Activated B cell treated with CpG ODN at 0.5 μM for 24 hours (primary cell): ENCODE measurements around the gene HAUS7. TPM values are rescaled to one million over a fixed set of nuclear protein-coding genes. Genes with fewer than 3 reads are reported as not detected.

Source experiments
- ATAC-seq: fragments of 200-7000 bp; cut with Tn5 transposase; one replicate; pipeline ENCODE4 v1.10.0; 2021; ENCODE audit warnings: low read depth, mild to moderate bottlenecking, moderate library complexity
- CTCF ChIA-PET: fragments of 350-600 bp; sonication (Branson Sonifier 250); formaldehyde crosslinking; loops from one replicate; lab custom pipeline; 2021; ENCODE audit warnings: antibody characterized with exemption; lab: Charles Lee
- POLR2A ChIA-PET: fragments of 350-600 bp; sonication (Branson Sonifier 250); formaldehyde crosslinking; loops from one replicate; lab custom pipeline; 2021; ENCODE audit warnings: antibody characterized with exemption; lab: Charles Lee
- DNase-seq: peaks from one replicate; pipeline ENCODE4 v3.0.0; 2022
- H3K27ac Mint-ChIP-seq: one replicate; pipeline ENCODE4 v1.8.0; 2020; ENCODE audit warnings: mixed read lengths
- H3K27me3 Mint-ChIP-seq: one replicate; pipeline ENCODE4 v1.8.0; 2021; ENCODE audit warnings: mixed read lengths
- H3K36me3 Mint-ChIP-seq: one replicate; pipeline ENCODE4 v1.8.0; 2021; ENCODE audit warnings: low read depth, mixed read lengths
- H3K4me1 Mint-ChIP-seq: one replicate; pipeline ENCODE4 v1.8.0; 2021; ENCODE audit warnings: mixed read lengths
- H3K4me3 Mint-ChIP-seq: one replicate; pipeline ENCODE4 v1.8.0; 2020; ENCODE audit warnings: mild to moderate bottlenecking, mixed read lengths
- H3K9me3 Mint-ChIP-seq: one replicate; pipeline ENCODE4 v1.8.0; 2020; ENCODE audit warnings: mixed read lengths
- intact Hi-C: fragments of 100-400 bp; cut with micrococcal nuclease; formaldehyde crosslinking; loops from one replicate; pipeline ENCODE4 v1.15.1; 2024
- total RNA-seq: library from RNA; stranded (reverse); gene quantifications from 2 replicates; pipeline ENCODE4 v1.2.3, GENCODE V29; 2022
- TF ChIP-seq, protein P1 (sequence below): fragments of 200-600 bp; IDR thresholded peaks from one replicate; pipeline ENCODE4 v1.8.0; 2022; ENCODE audit warnings: antibody characterized with exemption, mild to moderate bottlenecking

Gene HAUS7
- total RNA-seq, 1 donor from 2014 or later, result 39.2 TPM

DNA sequence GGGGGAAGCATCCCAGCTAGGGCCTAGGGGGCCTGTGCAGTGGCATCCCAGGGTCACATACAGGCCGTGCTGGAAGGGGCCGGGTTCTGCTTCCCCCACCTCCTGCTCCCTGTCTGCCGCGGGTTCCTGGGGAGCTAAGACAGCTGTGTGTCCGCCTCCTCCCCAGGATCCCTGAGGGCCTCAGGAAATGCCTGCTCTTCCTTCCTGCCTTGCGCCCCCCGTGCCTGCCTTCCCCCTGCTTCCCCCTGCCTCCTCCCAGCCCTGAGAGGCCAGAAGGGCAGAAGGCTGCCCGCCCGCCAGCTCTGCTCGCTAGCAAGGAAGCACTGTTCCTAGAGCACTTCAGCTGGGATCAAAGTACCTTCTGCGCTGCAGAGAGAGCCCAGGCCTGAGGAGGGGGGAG is 21.5 kb upstream of the HAUS7 start:
- CTCF ChIA-PET, result no interaction called here
- ATAC-seq (no peak), DNase-seq (no peak)
- TF ChIP-seq, protein P1, sequence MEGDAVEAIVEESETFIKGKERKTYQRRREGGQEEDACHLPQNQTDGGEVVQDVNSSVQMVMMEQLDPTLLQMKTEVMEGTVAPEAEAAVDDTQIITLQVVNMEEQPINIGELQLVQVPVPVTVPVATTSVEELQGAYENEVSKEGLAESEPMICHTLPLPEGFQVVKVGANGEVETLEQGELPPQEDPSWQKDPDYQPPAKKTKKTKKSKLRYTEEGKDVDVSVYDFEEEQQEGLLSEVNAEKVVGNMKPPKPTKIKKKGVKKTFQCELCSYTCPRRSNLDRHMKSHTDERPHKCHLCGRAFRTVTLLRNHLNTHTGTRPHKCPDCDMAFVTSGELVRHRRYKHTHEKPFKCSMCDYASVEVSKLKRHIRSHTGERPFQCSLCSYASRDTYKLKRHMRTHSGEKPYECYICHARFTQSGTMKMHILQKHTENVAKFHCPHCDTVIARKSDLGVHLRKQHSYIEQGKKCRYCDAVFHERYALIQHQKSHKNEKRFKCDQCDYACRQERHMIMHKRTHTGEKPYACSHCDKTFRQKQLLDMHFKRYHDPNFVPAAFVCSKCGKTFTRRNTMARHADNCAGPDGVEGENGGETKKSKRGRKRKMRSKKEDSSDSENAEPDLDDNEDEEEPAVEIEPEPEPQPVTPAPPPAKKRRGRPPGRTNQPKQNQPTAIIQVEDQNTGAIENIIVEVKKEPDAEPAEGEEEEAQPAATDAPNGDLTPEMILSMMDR, result no peak
- intact Hi-C loops, result no loop called here
- POLR2A ChIA-PET, result no interaction called here
- Mint-ChIP-seq H3K27me3 (no peaks in the 10 kb centered on the region), H3K27ac (no peak overlapping the region), H3K36me3 (no peaks in the 10 kb centered on the region), H3K9me3 (no peaks in the 10 kb centered on the region), H3K4me3 (no peak overlapping the region), H3K4me1 (no peaks in the 10 kb centered on the region)

DNA sequence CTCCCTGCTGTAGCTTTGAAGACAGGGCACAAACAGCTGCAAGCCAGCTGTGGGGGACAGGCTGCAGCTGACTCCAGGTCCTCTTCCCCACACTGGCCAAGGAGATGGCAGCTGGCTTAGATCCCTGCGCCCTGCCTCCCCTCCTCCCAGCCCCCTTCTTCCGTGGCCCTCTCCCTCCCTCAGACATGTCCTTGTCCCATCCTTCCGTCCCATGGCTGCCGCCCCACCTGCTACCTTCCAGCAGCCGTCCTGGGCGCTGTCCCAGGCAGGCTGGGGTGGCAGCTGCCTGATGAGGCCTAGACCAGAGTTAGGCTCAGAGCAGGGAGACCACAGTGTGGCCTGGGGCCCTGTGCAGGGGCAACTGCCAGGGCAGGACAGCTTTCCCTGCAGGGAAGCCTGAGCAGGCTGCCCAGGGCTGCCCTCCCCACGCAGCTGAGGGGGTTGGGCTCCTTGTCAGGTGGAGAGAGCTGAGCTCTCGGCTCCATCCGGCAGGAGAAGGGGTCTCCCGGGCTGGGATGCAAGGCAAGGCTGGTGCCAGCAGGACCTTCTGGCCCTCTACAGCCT is 21.1 kb upstream of the HAUS7 start:
- peaks cover 1% of the 10 kb centered on the region for H3K27me3 Mint-ChIP-seq
- TF ChIP-seq, protein P1, result no peak
- CTCF ChIA-PET, result no interaction called here
- H3K36me3 Mint-ChIP-seq, result no peaks in the 10 kb centered on the region
- no peaks in the 10 kb centered on the region for H3K9me3 Mint-ChIP-seq
- no peak for ATAC-seq
- no peaks in the 10 kb centered on the region for H3K4me1 Mint-ChIP-seq
- no peak for DNase-seq
- POLR2A ChIA-PET, result no interaction called here
- H3K4me3 Mint-ChIP-seq, result no peak overlapping the region
- no peak overlapping the region for H3K27ac Mint-ChIP-seq
- intact Hi-C loops, result no loop called here

DNA sequence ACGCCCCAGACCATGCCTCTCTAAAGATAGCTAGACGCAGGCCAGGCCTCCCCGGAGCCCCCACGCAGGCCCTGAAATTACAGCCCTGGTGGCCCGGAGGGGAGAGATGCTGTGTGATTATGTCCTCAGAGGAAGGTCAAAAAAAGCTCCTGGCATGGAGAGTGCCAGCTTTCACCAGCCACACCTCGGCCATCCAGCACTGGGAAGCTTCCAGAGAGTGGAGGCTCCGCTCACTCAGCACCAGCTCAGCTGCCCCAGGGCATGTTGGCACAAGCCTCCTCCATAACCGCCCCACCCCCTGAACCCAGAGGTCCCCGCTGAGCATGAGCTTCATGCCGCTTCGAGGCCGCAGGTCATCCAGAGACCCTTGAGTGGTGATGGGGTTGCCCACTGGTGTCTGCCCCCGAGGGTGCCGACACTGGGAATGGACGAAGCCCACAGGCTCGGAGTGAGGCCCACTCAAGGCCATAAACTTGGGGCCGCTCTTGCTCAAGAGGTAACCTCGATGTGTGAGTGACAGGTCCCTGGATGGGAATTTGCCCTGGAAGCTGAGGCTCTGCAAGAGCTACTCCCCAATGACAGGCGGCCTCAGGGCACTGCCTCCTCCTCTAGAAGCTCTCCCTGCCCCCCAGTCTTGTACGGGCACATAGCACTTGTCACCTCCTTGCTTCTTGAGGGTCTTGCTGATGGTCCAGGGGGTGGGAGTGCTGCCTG is 20.0 kb upstream of the HAUS7 start:
- H3K4me1 Mint-ChIP-seq, result no peaks in the 10 kb centered on the region
- H3K36me3 Mint-ChIP-seq, result no peaks in the 10 kb centered on the region
- peaks cover 2% of the 10 kb centered on the region for H3K27me3 Mint-ChIP-seq
- ChIA-PET POLR2A (no interaction called here), CTCF (no interaction called here)
- intact Hi-C loops, result no loop called here
- no peak overlapping the region for H3K27ac Mint-ChIP-seq
- TF ChIP-seq, protein P1, result no peak
- H3K4me3 Mint-ChIP-seq, result no peak overlapping the region
- H3K9me3 Mint-ChIP-seq, result no peaks in the 10 kb centered on the region
- no peak for DNase-seq
- no peak for ATAC-seq

DNA sequence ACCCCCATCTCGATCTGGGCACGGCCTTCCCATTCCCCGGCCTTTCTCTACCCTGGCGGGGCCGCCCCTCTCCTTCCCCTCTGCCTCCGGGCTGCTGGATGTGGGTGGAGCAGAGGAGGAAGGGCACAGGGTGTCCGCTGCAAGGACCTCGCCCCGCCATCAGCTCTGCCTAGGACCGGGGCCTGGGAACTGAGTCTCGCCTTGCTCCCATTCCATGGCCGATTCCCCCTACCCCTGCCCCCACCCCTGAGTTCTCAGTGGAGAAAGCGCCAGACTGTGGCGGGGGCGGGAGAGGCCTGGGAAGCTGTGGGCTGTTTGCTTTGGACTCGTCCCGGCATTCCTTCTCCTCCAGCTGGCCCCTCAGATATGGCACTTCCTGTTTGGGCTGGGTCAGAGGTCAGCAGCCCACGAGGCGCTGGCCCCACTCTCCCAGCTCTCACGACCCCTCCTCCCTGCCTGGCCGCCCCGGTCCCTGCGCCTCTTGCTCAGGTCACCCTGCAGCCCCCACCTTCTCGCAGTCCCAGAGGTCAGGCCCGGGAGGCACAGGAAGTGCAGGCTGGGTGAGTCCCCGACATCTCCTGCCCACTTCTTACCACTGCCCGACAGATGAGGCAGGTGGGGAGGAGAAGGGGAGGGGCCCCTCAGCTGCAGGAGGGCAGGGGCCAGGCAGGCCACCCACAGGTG is 18.0 kb upstream of the HAUS7 start:
- Mint-ChIP-seq H3K36me3 (no peaks in the 10 kb centered on the region), H3K27ac (no peak overlapping the region), H3K4me1 (no peaks in the 10 kb centered on the region), H3K4me3 (no peak overlapping the region), H3K27me3 (peaks cover 2% of the 10 kb centered on the region), H3K9me3 (no peaks in the 10 kb centered on the region)
- intact Hi-C loops, result no loop called here
- DNase-seq (no peak), ATAC-seq (no peak)
- ChIA-PET POLR2A (no interaction called here), CTCF (no interaction called here)
- TF ChIP-seq, protein P1, result no peak

DNA sequence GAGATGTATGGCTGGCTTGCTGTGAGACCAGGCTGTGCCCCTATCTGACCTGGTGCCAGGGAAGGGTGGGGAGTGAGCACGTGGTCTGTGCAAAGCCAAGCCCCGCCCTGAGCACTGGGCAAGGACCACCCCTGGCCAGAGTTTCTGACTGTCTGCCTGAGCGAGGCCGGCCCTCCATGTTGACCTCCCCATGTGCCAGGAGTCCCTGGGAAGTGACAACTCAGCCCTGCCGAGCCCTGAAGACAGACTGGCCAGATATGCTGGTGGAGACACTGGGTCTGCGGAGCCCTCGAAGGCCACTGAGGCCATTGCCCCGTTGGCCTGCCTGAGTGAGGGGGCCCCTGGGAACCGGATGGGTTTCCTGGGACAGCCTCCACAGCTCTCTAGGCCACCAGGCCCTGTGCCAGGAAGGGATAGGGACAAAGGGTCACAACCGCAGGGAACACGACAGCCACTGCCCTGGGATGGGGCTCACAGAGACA is 17.3 kb upstream of the HAUS7 start:
- no peaks in the 10 kb centered on the region for H3K36me3 Mint-ChIP-seq
- POLR2A ChIA-PET, result no interaction called here
- no peak overlapping the region for H3K4me3 Mint-ChIP-seq
- intact Hi-C loops, result no loop called here
- TF ChIP-seq, protein P1, result no peak
- no peak overlapping the region for H3K27ac Mint-ChIP-seq
- H3K4me1 Mint-ChIP-seq, result no peaks in the 10 kb centered on the region
- H3K27me3 Mint-ChIP-seq, result peaks cover 2% of the 10 kb centered on the region
- DNase-seq, result no peak
- no peaks in the 10 kb centered on the region for H3K9me3 Mint-ChIP-seq
- no peak for ATAC-seq
- CTCF ChIA-PET, result no interaction called here
